Stimulated activated CD4-positive, alpha-beta T cell treated with anti-CD3 and anti-CD28 coated beads, Interleukin-4, amount 100 ng/mL, for 24 hours (primary cell): ENCODE data around the gene PPP2R2C.

Source experiments
- DNase-seq: peaks from one replicate; pipeline ENCODE4 v3.0.0-alpha.2; 2020

PPP2R2C gene

DNA sequence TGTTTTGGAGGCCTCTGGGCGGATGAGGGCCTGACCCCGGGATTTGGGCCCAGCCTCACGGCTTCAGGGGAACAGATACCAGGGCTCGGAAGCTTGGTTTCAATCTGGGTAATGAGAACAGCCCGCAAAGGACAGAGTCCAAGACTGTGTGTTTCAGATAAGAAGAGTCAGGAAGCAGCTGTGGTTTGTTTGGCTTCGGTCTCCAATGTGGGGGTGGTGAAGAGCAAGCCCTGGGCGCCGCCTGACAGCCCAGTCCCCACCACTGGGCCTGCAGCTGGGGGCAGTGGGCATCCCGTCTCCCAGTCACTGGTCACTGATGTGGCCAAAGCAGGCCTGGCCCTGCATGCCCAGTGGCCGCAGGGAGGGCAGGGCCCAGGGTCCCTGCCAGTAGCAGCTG, 193.6 kb downstream of the PPP2R2C start:
- DNase-seq, result no peak

DNA sequence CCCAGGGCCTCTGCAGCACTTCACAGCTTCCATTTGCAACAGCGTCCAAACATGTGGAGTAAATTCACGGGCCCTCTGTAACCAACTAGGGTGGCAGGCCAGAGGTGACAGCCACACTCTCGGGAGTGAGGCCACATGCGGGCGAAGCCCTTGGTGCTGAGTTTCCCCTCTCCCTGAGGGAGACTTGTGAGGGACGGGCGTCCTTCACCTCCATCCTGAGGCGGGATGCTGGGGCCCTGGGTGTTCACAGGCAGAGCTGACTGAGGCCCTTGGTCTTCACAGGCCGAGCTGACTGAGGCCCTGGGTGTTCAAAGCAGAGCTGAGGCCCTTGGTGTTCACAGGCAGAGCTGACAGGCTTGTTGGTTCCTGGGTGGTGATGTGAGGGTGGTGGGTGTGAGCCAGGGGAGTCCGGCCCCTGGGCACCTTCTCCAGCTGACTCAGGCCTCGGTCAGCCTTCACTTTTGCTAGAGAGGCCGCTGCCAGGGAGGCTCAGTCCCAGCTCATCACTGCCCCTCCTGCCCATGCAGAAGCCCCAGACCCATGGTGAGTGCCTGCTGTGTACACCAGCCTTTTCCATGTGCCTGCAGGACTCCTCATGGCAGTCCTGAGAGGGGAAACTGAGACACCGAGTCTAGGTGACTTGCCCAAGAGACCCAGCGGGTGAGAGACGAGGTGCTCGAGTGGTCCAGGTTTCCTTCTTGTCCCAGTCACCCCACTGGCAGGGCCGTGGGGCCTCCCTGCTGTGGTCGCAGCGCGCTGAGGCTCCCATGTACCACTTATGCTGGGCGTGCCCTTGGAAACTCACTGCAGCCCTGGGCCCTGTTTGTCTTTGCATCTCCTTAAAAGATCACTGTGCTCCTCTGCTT, 194.2 kb downstream of the PPP2R2C start:
- DNase-seq, result no peak

DNA sequence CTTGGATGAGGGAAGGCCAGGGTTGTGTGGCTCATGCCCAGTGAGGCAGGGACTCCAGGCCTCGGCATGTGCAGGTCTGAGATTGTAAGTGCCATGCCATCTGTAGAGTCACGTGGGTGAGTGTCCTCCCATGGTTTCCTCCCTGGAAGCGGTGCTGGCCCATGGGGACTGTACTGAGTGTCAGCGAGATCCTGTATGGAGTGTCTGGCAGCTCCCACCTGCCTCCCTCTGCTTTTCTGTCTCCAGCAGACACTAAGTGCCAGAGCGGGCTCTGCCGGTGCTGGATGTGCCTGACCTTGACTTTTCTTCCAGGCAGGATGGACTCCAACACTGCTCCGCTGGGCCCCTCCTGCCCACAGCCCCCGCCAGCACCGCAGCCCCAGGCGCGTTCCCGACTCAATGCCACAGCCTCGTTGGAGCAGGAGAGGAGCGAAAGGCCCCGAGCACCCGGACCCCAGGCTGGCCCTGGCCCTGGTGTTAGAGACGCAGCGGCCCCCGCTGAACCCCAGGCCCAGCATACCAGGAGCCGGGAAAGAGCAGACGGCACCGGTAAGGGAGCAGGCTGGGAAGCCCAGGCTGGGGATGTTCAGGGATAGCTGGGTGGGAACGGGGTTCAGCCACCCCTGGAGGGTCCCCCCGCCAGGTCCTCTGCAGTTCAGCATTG, 195.1 kb downstream of the PPP2R2C start:
- DNase-seq, result no peak

DNA sequence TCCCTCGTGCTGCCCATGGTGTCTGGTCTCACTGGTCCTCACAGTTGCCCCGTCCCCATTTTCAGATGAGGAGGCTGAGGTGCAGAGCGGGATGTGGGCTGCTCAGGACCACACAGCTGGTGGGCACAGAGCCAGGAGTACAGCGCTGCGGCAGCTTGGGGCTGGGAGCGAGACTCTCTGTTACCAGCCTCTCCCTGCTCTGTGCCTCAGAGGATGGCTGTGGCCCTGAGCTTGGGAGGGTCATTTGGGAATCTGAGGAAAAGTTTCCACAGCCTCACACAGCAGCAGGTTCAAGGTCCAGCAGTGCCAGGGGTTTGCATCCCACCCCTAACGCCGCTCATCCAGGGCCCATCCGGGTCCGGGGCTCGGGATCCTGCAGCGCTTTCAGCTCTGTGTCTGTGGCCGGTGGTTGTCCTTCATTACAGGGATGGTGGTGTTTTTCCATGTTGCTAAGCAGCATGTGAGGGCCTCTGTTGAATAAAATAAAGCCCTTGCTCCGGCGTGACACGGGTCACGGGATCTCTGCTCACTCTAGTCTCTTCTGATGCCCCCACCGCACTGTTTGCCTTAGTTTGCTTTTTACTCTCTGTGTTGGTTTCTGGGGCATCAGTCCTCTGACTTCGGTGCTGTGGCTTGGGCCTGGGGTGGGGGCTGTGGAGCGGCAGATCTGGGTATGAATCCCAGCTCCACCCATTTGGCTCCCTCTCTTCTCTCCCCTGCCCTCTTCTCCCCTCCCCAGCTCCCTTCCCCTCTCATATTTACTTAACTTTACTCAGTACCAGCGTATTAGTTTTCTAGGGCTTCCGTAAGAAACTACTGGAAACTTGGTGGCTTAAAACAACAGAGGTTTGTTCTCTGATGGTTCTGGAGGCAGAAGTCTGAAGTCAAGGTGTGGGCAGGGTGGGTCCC, 196.3 kb downstream of the PPP2R2C start:
- no peak for DNase-seq

DNA sequence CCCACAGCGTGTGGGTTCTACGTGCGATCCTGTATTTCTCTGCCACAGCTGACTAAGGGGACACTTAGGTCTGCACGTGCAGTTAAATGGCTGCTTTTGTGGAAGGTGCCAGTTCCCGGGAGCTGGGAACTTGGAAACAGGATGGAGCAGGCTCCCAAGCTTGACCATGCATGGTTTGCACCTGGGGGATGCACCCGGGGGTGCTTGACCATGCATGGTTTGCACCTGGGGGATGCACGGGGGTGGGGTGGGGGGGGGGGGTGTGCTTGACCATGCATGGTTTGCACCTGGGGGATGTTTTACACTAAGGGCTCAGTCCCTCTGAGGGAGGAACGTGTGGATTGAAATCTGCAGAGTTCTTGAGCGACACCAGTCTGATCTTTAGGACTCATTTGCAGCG, 197.1 kb downstream of the PPP2R2C start:
- no peak for DNase-seq

DNA sequence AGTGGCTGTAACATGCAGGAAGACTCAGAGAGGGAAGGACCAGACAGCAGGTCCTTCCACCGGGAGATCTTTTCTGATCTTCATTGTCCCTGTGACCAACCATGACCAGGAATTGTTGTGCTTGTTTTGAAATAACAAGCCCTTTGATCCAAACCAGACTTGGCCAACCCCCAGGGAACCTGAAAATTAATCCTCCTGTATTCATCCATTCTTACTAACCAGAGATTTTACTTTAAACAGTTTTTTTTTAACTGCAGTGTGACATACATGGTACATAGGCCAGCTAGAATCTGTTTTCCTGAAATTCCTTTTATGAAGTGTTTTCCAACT, 198.8 kb downstream of the PPP2R2C start:
- DNase-seq, result no peak

DNA sequence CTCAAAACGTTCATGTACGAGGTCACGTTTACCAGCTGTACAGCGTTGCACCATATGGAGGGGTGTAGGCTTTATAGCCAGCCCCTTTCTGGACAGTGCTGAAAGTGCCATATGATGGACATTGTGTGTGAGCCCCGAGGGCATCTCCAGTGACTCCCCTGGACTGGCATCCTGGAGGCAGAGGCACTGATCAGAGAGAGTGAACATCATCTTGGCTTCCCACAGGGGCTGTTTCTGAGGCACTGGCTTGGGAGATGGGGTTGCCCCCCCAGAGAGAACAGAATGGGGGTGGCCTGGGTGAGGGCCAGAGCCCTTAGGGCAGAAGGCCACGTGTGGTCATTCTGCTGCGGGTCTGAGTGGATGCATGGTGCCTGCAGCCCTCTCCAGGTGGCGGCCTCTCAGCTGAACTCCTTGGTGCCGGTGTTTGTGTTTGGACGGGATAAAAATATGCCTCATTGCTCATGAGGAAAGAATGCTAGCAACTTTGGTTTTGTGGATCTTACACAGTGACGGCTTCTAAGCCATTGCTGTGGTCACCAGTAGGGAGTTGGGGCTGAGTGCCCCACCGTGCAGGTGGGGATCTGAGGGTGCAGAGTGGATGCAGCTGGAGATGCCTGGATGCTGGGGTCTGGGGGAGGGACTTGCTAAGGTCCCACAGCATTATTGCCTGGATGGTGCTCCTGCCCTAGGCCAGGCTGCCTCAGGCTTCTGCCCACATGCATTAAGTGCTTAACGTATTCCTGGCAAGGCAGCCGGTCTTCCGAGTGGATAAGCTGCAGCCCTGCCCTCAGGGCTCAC, 199.4 kb downstream of the PPP2R2C start:
- DNase-seq, result no peak

DNA sequence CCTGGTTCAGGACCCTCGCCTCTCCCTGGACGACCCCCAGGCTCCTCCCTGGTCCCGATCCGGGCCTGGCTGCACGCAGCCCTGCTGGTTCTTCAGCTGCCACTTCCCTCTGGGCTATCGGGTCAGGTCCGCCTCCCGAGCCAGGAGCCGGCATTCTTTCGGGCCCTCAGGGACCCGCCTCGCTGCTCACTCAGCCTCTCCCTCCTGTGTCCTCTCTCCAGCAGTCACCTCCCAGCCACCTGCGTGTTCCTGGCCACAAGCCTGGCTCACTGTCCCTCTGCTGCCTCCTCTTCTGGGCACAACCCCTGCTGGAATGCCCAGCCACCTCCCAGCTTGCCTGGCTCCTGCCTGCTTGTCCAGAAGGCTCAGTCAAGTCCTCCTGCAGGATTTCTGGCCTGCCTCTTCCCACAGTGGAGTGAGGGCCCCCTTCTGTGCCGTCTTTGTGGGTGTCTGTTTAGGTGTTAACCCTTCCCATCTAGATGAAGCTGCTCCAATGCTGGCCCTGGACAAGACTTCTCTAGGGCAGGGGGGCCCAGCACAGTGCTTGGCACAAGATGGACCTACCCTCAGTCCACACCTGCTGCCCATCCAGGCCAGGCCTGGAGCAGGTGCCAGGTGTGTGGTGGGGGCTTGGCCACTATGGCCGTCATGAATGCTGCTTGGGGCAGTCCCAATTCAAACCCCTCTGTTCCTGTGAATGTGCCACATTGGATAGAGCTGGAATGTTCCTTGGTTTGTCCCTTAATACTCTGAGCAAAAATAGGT, 200.5 kb downstream of the PPP2R2C start:
- no peak for DNase-seq

DNA sequence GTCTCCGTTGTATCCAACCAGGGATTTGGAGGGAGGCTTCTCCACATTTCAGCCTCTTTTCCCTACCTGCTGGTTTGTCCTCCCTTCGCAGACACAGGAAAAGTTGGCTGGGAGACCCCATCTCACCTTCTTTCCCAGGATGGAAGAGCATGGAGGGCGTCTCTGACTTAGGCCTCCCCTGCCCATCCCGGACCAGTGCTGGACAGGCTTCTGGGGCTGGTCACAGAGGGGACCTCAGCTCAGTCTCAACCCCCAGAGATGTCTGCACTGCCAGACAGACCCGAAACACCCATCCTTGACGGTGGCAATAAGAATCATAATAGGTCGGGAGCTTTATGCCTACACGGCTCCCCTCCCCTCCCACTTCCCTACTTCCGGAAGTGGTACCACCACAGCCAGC, 201.2 kb downstream of the PPP2R2C start:
- DNase-seq, result no peak

DNA sequence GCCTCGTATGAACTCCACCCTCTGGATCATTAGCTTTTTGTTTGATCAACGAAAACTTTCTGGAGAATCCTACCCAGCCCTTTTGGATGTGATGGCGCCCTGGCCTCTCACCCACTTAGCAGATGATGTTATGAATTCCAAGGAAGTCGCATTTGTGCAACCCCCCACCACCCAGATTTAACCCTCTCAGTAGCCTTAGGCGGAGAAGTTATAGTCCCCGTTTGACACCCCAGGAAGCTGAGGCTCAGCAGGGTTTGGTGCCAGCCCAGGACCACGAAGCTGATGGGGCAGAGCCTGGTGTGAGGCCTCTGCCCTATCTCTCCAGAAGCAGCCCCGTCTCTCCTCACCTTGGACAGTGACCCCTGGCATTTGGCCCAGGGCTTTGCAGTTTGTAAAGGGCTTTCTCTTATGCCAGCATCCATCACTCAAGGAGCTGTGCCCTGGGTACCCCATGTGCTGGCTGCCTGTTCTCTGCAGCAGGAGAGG, 201.7 kb downstream of the PPP2R2C start:
- DNase-seq, result no peak
